IMR-90 (cell line): ENCODE measurements around the gene EML4. TPM values are rescaled to one million over a fixed set of nuclear protein-coding genes. Genes with fewer than 3 reads are reported as not detected.
A peak's percentile ranks its signal among the peaks of the same experiment; 100 is the strongest.

Experiments
- ATAC-seq: fragments of 200-7000 bp; cut with Tn5 transposase; 2 replicates; pipeline ENCODE4 v1.9.1; 2020; ENCODE audit warnings: low read depth, mild to moderate bottlenecking, moderate library complexity
- BruUV-seq: library from RNA; stranded (reverse); fragments of 400-500 nt; replicated peaks from 2 replicates; lab custom pipeline; 2021; lab: Mats Ljungman, UMichigan
- CTCF ChIA-PET: fragments of 300-600 bp; formaldehyde crosslinking; extraction: SDS; loops from one replicate; lab custom pipeline; 2021; ENCODE audit warnings: antibody characterized with exemption; lab: Yijun Ruan, JAX
- POLR2A ChIA-PET: fragments of 300-600 bp; sonication (Branson Sonifier 250); formaldehyde crosslinking; loops from one replicate; lab custom pipeline; 2022; ENCODE audit warnings: antibody characterized with exemption; ENCODE audit not compliant: unreplicated experiment; lab: Charles Lee
- DNase-seq: peaks from one replicate; pipeline ENCODE4 v3.0.0; 2013
- H2AFZ ChIP-seq: replicated peaks from 2 replicates; pipeline ENCODE3; 2013; ENCODE audit warnings: low read length, mild to moderate bottlenecking; ENCODE audit not compliant: poor library complexity
- H2AK5ac ChIP-seq: 2 replicates; pipeline ENCODE4 v1.6.1; 2013; ENCODE audit warnings: low read depth, low read length, inconsistent platforms
- H2AK9ac ChIP-seq: replicated peaks from 2 replicates; pipeline ENCODE3; 2013; ENCODE audit warnings: mild to moderate bottlenecking, low read depth, low read length, moderate library complexity; ENCODE audit not compliant: poor library complexity
- H2BK120ac ChIP-seq: 2 replicates; pipeline ENCODE4 v1.6.1; 2013; ENCODE audit warnings: low read depth, low read length, inconsistent platforms
- H2BK15ac ChIP-seq: 3 replicates; pipeline ENCODE4 v1.6.1; 2013; ENCODE audit warnings: low read depth, low read length, inconsistent platforms
- H2BK20ac ChIP-seq: 2 replicates; pipeline ENCODE4 v1.6.1; 2013; ENCODE audit warnings: low read depth, mild to moderate bottlenecking, inconsistent platforms, low read length, moderate library complexity
- H2BK5ac ChIP-seq: 2 replicates; pipeline ENCODE4 v1.6.1; 2013; ENCODE audit warnings: mild to moderate bottlenecking, low read depth, low read length, inconsistent platforms; ENCODE audit not compliant: poor library complexity, severe bottlenecking
- H3K14ac ChIP-seq: replicated peaks from 2 replicates; pipeline ENCODE4 v1.6.1; 2013; ENCODE audit warnings: low read depth, low read length, inconsistent platforms
- H3K18ac ChIP-seq: 2 replicates; pipeline ENCODE4 v1.6.1; 2013; ENCODE audit warnings: low read depth, low read length, control low read depth
- H3K23ac ChIP-seq: 2 replicates; pipeline ENCODE4 v1.6.1; 2013; ENCODE audit warnings: low read depth, low read length, inconsistent platforms
- H3K27ac ChIP-seq: 2 replicates; pipeline ENCODE4 v1.5.1; 2013; ENCODE audit warnings: mild to moderate bottlenecking, control low read depth, low read length; ENCODE audit not compliant: insufficient read depth
- H3K27me3 ChIP-seq: 2 replicates; pipeline ENCODE4 v1.6.1; 2013; ENCODE audit warnings: low read length; ENCODE audit not compliant: control insufficient read depth, insufficient read depth
- H3K36me3 ChIP-seq: 2 replicates; pipeline ENCODE4 v1.6.1; 2013; ENCODE audit warnings: low read length, mixed read lengths; ENCODE audit not compliant: control insufficient read depth, insufficient read depth
- H3K4ac ChIP-seq: 2 replicates; pipeline ENCODE4 v1.6.1; 2013; ENCODE audit warnings: low read depth, low read length, inconsistent platforms
- H3K4me1 ChIP-seq: 2 replicates; pipeline ENCODE4 v1.6.1; 2013; ENCODE audit warnings: low read length, mixed read lengths; ENCODE audit not compliant: control insufficient read depth, insufficient read depth
- H3K4me2 ChIP-seq: 2 replicates; pipeline ENCODE4 v1.6.1; 2013; ENCODE audit warnings: low read depth, mild to moderate bottlenecking, control low read depth, low read length, moderate library complexity
- H3K4me3 ChIP-seq: 2 replicates; pipeline ENCODE4 v1.5.1; 2013; ENCODE audit warnings: low read depth, mild to moderate bottlenecking, control low read depth, low read length, moderate library complexity; ENCODE audit not compliant: insufficient read depth
- H3K56ac ChIP-seq: 2 replicates; pipeline ENCODE4 v1.6.1; 2013; ENCODE audit warnings: low read length, inconsistent platforms; ENCODE audit not compliant: insufficient read depth; ENCODE audit errors: extremely low read depth
- H3K79me1 ChIP-seq, 2 experiments: 2 replicates each; pipeline ENCODE4 v1.6.1; 2013; ENCODE audit warnings: low read length in 2 of 2, inconsistent platforms in 1 of 2, low read depth in 1 of 2
- H3K9ac ChIP-seq: 2 replicates; pipeline ENCODE4 v1.6.1; 2013; ENCODE audit warnings: low read depth, low read length, control low read depth
- H3K9me1 ChIP-seq: 2 replicates; pipeline ENCODE4 v1.6.1; 2013; ENCODE audit warnings: low read length, inconsistent platforms; ENCODE audit not compliant: insufficient read depth
- H3K9me3 ChIP-seq: 2 replicates; pipeline ENCODE4 v1.6.1; 2013; ENCODE audit warnings: low read length; ENCODE audit not compliant: control insufficient read depth, insufficient read depth
- H4K20me1 ChIP-seq: 2 replicates; pipeline ENCODE4 v1.6.1; 2013; ENCODE audit warnings: low read length, inconsistent platforms; ENCODE audit not compliant: insufficient read depth
- H4K5ac ChIP-seq: 2 replicates; pipeline ENCODE4 v1.6.1; 2013; ENCODE audit warnings: mild to moderate bottlenecking, low read depth, low read length, control low read depth
- H4K8ac ChIP-seq, 2 experiments: 2 replicates each; pipeline ENCODE4 v1.6.1; 2013; ENCODE audit warnings: low read depth in 2 of 2, low read length in 2 of 2, control low read depth in 1 of 2, inconsistent platforms in 1 of 2
- H4K91ac ChIP-seq: 2 replicates; pipeline ENCODE4 v1.6.1; 2013; ENCODE audit warnings: low read depth, low read length, inconsistent platforms; ENCODE audit not compliant: insufficient read depth
- BHLHE40 ChIP-seq: fragments of 150-350 bp; IDR thresholded peaks from 2 replicates; pipeline ENCODE4 v1.6.1; 2016; ENCODE audit warnings: mild to moderate bottlenecking, low read depth, low read length
- CEBPB ChIP-seq: IDR thresholded peaks from 2 replicates; pipeline ENCODE4 v1.6.1; 2012; ENCODE audit warnings: low read depth, low read length, improper control_type of control experiment
- CHD1 ChIP-seq: IDR thresholded peaks from 2 replicates; pipeline ENCODE4 v1.6.1; 2012; ENCODE audit warnings: low read depth, low read length, improper control_type of control experiment
- FOS ChIP-seq: fragments of 150-350 bp; IDR thresholded peaks from 2 replicates; pipeline ENCODE4 v1.6.1; 2016; ENCODE audit warnings: low read depth, low read length
- MAFK ChIP-seq: IDR thresholded peaks from 2 replicates; pipeline ENCODE4 v1.6.1; 2012; ENCODE audit warnings: low read depth, low read length, improper control_type of control experiment
- MAZ ChIP-seq: IDR thresholded peaks from 2 replicates; pipeline ENCODE4 v1.6.1; 2012; ENCODE audit warnings: low read depth, mild to moderate bottlenecking, low read length, improper control_type of control experiment, moderate library complexity, borderline replicate concordance
- MXI1 ChIP-seq: IDR thresholded peaks from 2 replicates; pipeline ENCODE4 v1.6.1; 2012; ENCODE audit warnings: low read depth, mild to moderate bottlenecking, low read length, moderate library complexity, borderline replicate concordance
- NFE2L2 ChIP-seq: fragments of 150-350 bp; IDR thresholded peaks from 2 replicates; pipeline ENCODE4 v1.6.1; 2016; ENCODE audit warnings: low read depth, mild to moderate bottlenecking, low read length
- POLR2A ChIP-seq: IDR thresholded peaks from 2 replicates; pipeline ENCODE4 v1.6.1; 2012; ENCODE audit warnings: mild to moderate bottlenecking, low read depth, low read length
- RAD21 ChIP-seq: IDR thresholded peaks from 2 replicates; pipeline ENCODE4 v1.6.1; 2012; ENCODE audit warnings: low read length, improper control_type of control experiment
- RCOR1 ChIP-seq: IDR thresholded peaks from 2 replicates; pipeline ENCODE4 v1.6.1; 2012; ENCODE audit warnings: mild to moderate bottlenecking, low read length, improper control_type of control experiment; ENCODE audit not compliant: insufficient replicate concordance
- RFX5 ChIP-seq: IDR thresholded peaks from 2 replicates; pipeline ENCODE4 v1.8.0; 2012; ENCODE audit warnings: low read depth, mild to moderate bottlenecking, low read length, moderate library complexity
- WGBS, 2 experiments: methylation state at CpG; one replicate each; pipeline versions ENCODE4 v1.1.5 to v1.1.7; 2013; ENCODE audit warnings: missing lambda C conversion rate in 2 of 2; ENCODE audit not compliant: insufficient read length in 1 of 2; ENCODE audit errors: extremely low coverage in 2 of 2; 5-methylcytosine and 5-hydroxymethylcytosine counted together
- dilution Hi-C: fragments of 300-500 bp; cut with HindIII; formaldehyde crosslinking; loops from one replicate; pipeline ENCODE4 v1.14.3; 2018; ENCODE audit warnings: low sequenced_read_pairs; ENCODE audit not compliant: unreplicated experiment
- in situ Hi-C: fragments of 300-500 bp; cut with MboI; formaldehyde crosslinking; loops from 3 replicates; pipeline ENCODE4 v1.14.3; 2019; ENCODE audit warnings: low sequenced_read_pairs, inconsistent platforms, mixed read lengths
- intact Hi-C: fragments of 100-400 bp; cut with micrococcal nuclease; formaldehyde crosslinking; loops from 2 replicates; pipeline ENCODE4 v1.10.0; 2022
- polyA plus RNA-seq, 3 experiments: library from polyadenylated mRNA; depleted of rRNA; stranded (reverse); fragments of >200 nt; gene quantifications; 2 replicates each; pipeline ENCODE4 v1.2.3, GENCODE V29; 2012; ENCODE audit warnings: low replicate concordance in 1 of 3
- total RNA-seq: library from RNA; depleted of rRNA; stranded (reverse); fragments of >200 nt; gene quantifications from 2 replicates; pipeline ENCODE4 v1.2.3, GENCODE V29; 2012
- TF ChIP-seq, protein P1 (sequence below): fragments of 150-350 bp; IDR thresholded peaks from 2 replicates; pipeline ENCODE4 v1.6.1; 2017; ENCODE audit warnings: mild to moderate bottlenecking, antibody characterized with exemption, low read length, low read depth
- TF ChIP-seq, protein P2 (sequence below): fragments of 150-350 bp; IDR thresholded peaks from 2 replicates; pipeline ENCODE4 v1.6.1; 2016; ENCODE audit warnings: low read depth, mild to moderate bottlenecking, low read length, moderate library complexity, borderline replicate concordance

EML4 gene
- total and polyA plus RNA-seq, 2 of the 4 experiments (the other 2 are of a cell fraction), result 29.7 to 73.7 TPM

DNA sequence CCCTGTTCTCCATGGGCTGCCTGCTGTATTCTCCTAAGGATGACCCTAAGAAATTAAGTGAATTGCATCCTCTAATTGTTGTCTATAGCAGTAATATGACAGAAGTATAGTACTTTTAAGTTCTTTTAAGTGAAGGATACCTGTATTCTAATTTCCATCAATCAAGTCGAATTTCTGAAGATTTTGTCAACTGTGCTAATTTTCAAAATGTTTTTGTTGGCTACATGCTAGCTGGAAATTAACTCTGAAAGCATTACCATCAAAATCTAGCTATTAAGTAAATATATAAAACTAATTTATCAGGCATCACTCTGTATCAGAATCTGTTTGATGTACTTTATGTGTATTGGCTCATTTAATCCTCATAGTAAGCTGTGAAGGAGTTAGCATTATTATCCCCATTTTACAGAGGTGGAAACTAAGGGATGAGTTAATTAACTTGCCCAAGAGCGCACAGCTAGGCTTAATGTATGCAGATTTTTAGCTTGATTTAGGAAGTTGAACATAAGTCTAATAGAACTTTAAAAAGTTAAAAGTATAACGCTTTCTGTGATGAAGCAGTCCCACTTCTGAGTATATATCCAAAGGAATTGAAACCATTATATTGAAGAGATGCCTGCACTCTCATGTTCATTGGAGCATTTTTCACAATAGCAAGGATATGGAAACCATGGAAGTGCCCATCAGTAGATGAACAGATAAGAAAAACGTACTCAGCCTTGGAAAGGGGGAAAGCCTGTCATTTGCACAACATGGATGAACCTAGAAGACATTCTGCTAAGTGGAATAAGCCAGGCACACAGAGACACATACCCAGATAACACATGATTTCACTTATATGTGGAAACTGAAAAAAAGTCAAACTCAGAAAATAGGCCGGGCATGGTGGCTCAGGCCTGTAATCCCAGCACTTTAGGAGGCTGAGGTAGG lies 32.0 kb downstream of the EML4 start:
- intact Hi-C loops (no loop called here), in situ Hi-C loops (no loop called here), dilution Hi-C loops (no loop called here)
- no TSS peak for BruUV-seq
- H2BK15ac ChIP-seq, result peak overlapping the region; percentile 16; the same call in 1 of the 3 replicates
- CTCF ChIA-PET, result no interaction called here
- peak overlapping the region; percentile 47 for H2BK120ac ChIP-seq
- POLR2A ChIA-PET, result no interaction called here
- H3K36me3 ChIP-seq, result no peaks in the 10 kb centered on the region
- peak overlapping the region; percentile 15; the same call in 1 of the 2 replicates for H4K5ac ChIP-seq
- no peak overlapping the region; the same call in 1 of the 2 replicates for H3K9ac ChIP-seq
- no peak for DNase-seq
- H3K27me3 ChIP-seq, result no peaks in the 10 kb centered on the region
- H2AK5ac ChIP-seq, result peak overlapping the region; percentile 80
- H2BK5ac ChIP-seq, result peak overlapping the region; percentile 71
- peak overlapping the region; percentile 69 for H3K18ac ChIP-seq
- H3K79me1 ChIP-seq, result peaks cover 44 to 68% of the 10 kb centered on the region in 2 experiments
- H3K56ac ChIP-seq, result no peak overlapping the region
- peak overlapping the region; percentile 62; the same call in 1 of the 2 replicates for H3K4ac ChIP-seq
- peak overlapping the region; percentile 40; the same call in 1 of the 2 replicates for H3K27ac ChIP-seq
- H3K4me1 ChIP-seq, result peaks cover 16% of the 10 kb centered on the region
- H3K23ac ChIP-seq, result peak overlapping the region; percentile 64; the same call in 1 of the 2 replicates
- H3K14ac ChIP-seq, result peak overlapping the region; percentile 84
- H4K91ac ChIP-seq, result peak overlapping the region; percentile 55; the same call in 1 of the 2 replicates
- no peaks in the 10 kb centered on the region for H3K9me3 ChIP-seq
- H4K20me1 ChIP-seq, result peaks cover 6% of the 10 kb centered on the region; the same call in 1 of the 2 replicates
- peaks cover 15% of the 10 kb centered on the region for H3K9me1 ChIP-seq
- no peak overlapping the region for H2AFZ ChIP-seq
- no CpG with 5 or more reads among the region's 5 CpGs for WGBS, 2 experiments
- peak overlapping the region; percentile 48 for H3K4me2 ChIP-seq
- H2AK9ac ChIP-seq, result no peak overlapping the region
- no peak overlapping the region for H3K4me3 ChIP-seq
- peak overlapping the region in 1 of 2 experiments; percentile 62; a peak in 2 of 4 replicates for H4K8ac ChIP-seq
- H2BK20ac ChIP-seq, result peak overlapping the region; percentile 80
- no peak for ATAC-seq
- TF ChIP-seq BHLHE40, result no peak
- no peak for TF ChIP-seq FOS
- TF ChIP-seq CEBPB, result no peak
- no peak for TF ChIP-seq NFE2L2
- no peak for TF ChIP-seq RCOR1
- TF ChIP-seq, protein P1, sequence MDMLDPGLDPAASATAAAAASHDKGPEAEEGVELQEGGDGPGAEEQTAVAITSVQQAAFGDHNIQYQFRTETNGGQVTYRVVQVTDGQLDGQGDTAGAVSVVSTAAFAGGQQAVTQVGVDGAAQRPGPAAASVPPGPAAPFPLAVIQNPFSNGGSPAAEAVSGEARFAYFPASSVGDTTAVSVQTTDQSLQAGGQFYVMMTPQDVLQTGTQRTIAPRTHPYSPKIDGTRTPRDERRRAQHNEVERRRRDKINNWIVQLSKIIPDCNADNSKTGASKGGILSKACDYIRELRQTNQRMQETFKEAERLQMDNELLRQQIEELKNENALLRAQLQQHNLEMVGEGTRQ, result no peak
- no peak for TF ChIP-seq MAZ
- no peak for TF ChIP-seq MXI1
- TF ChIP-seq RAD21, result no peak
- TF ChIP-seq CHD1, result no peak
- TF ChIP-seq, protein P2, sequence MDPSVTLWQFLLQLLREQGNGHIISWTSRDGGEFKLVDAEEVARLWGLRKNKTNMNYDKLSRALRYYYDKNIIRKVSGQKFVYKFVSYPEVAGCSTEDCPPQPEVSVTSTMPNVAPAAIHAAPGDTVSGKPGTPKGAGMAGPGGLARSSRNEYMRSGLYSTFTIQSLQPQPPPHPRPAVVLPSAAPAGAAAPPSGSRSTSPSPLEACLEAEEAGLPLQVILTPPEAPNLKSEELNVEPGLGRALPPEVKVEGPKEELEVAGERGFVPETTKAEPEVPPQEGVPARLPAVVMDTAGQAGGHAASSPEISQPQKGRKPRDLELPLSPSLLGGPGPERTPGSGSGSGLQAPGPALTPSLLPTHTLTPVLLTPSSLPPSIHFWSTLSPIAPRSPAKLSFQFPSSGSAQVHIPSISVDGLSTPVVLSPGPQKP, result no peak
- TF ChIP-seq POLR2A, result no peak
- TF ChIP-seq RFX5, result no peak
- no peak for TF ChIP-seq MAFK
